ENCODE data around the gene CRIP3. TPM values are rescaled to one million over a fixed set of nuclear protein-coding genes. Genes with fewer than 3 reads are reported as not detected.

CRIP3 gene
- total and polyA plus RNA-seq, 2 of the 13 experiments (the other 11 are each of a cell fraction or from before 2014, with no cell fraction given), result 6.3 to 9.3 TPM

GRCh38 chr6:43263314-43264178, 45.1 kb downstream of the CRIP3 start (continued):
- TF ChIP-seq GLI4 (CRISPR knock-in tag; IDR thresholded peaks at IDR 0.05; ENCODE audit: borderline replicate concordance), result peak; percentile 69; the same call in 1 of the 2 replicates
- peak; percentile 89 to 95 for TF ChIP-seq HMGXB4 (CRISPR knock-in tag; IDR thresholded peaks at IDR 0.05; ENCODE audit: borderline replicate concordance in 1 of 2, low read depth in 1 of 2)
- TF ChIP-seq SATB2 (CRISPR knock-in tag; IDR thresholded peaks at IDR 0.05), result no peak
- TF ChIP-seq EZH2 (conservative IDR thresholded peaks at IDR 0.05; ENCODE audit: low read depth, low read length), result no peak
- no peak for TF ChIP-seq GFI1 (CRISPR knock-in tag; IDR thresholded peaks at IDR 0.05; ENCODE audit: borderline replicate concordance)
- no peak for TF ChIP-seq RBM22 (optimal IDR thresholded peaks at IDR 0.05; ENCODE audit: low read length)
- no peak for TF ChIP-seq NCOA1 (CRISPR knock-in tag; IDR thresholded peaks at IDR 0.05)
- TF ChIP-seq ZC3H13 (CRISPR knock-in tag; IDR thresholded peaks at IDR 0.05), result no peak
- TF ChIP-seq TFDP1 (CRISPR knock-in tag; IDR thresholded peaks at IDR 0.05; ENCODE audit: borderline replicate concordance), result no peak
- no peak for TF ChIP-seq ZNF251 (CRISPR knock-in tag; IDR thresholded peaks at IDR 0.05)
- TF ChIP-seq PAF1 (CRISPR knock-in tag; IDR thresholded peaks at IDR 0.05), result no peak
- peak; percentile 66; the same call in 1 of the 2 replicates for TF ChIP-seq ZNF564 (CRISPR knock-in tag; IDR thresholded peaks at IDR 0.05)
- no peak; the same call in 1 of the 2 replicates for TF ChIP-seq ZFP1 (CRISPR knock-in tag; IDR thresholded peaks at IDR 0.05)
- TF ChIP-seq NFE2L2 (IDR thresholded peaks at IDR 0.05; ENCODE audit: low read length), result no peak
- no peak for TF ChIP-seq HES4 (CRISPR knock-in tag; IDR thresholded peaks at IDR 0.05; ENCODE audit: borderline replicate concordance)
- TF ChIP-seq POLR2G (IDR thresholded peaks at IDR 0.05; ENCODE audit: low read depth, low read length), result no peak
- no peak for TF ChIP-seq CCDC6 (CRISPR knock-in tag; IDR thresholded peaks at IDR 0.05)
- no peak for TF ChIP-seq KAT2B (IDR thresholded peaks at IDR 0.05; ENCODE audit: borderline replicate concordance, low read depth, low read length)
- no peak for TF ChIP-seq RFX5 (IDR thresholded peaks at IDR 0.05; ENCODE audit: low read depth, low read length)
- no peak for TF ChIP-seq PLSCR1 (CRISPR knock-in tag; IDR thresholded peaks at IDR 0.05; ENCODE audit: borderline replicate concordance)
- TF ChIP-seq ZNF121 (CRISPR knock-in tag; IDR thresholded peaks at IDR 0.05), result no peak
- TF ChIP-seq SETDB1 (CRISPR knock-in tag; IDR thresholded peaks at IDR 0.05; ENCODE audit: borderline replicate concordance), result no peak
- peak; percentile 80; the same call in 1 of the 2 replicates for TF ChIP-seq ZNF891 (CRISPR knock-in tag; IDR thresholded peaks at IDR 0.05)
- TF ChIP-seq PHF8 (CRISPR knock-in tag; IDR thresholded peaks at IDR 0.05), result peak; percentile 54; the same call in 1 of the 2 replicates
- no peak; the same call in 1 of the 2 replicates for TF ChIP-seq ZNF652 (CRISPR knock-in tag; IDR thresholded peaks at IDR 0.05; ENCODE audit: borderline replicate concordance, low read depth)
- TF ChIP-seq ESRRA (CRISPR knock-in tag; IDR thresholded peaks at IDR 0.05; ENCODE audit: low read depth), result 0 out of 2 replicates have a peak, but pooled peaks have one; percentile 41
- no peak for TF ChIP-seq HNRNPL (IDR thresholded peaks at IDR 0.05; ENCODE audit: low read depth, low read length)
